Heart left ventricle (tissue), 13 donors: Measurements from ENCODE around the gene ASTN2.

ENCODE experiments used
- POLR2A ChIP-seq, 2 donors: fragments of 450-650 bp; IDR thresholded peaks; one replicate each; pipeline ENCODE4 v1.6.1; 2017; ENCODE audit warnings: antibody characterized with exemption in 2 of 2, mild to moderate bottlenecking in 2 of 2, moderate library complexity in 2 of 2
- TF ChIP-seq, protein P1 (sequence below), 12 donors: fragments of 200-600 bp; sonication (generic) in 4 of 12; IDR thresholded peaks; one replicate each; pipeline versions ENCODE4 v1.5.0 to v1.8.0; 2018 to 2022; ENCODE audit warnings: antibody characterized with exemption in 12 of 12, mild to moderate bottlenecking in 5 of 12
- donor health status: ischemic (EF 13 %, LVEDD 7.1; RV severe dilation, severe dysfunction).
- donor health status: DM: no; HTN: yes; CAD: no.
- donor health status: DM: no; HTN: no; CAD: no.
- donor health status: ischemic (EF 25% LVEDD 6.9; RV normal size, moderate dysfunction).
- donor health status: ischemic (EF 25% LVEDD 5.7; RV mildly dilated, moderate dysfunction).
- donor health status: ischemic (EF 35%, LVEDD 5.7; RV mildly dilated, moderate dysfunction).
- donor health status: nonischemic (EF 11% LVEDD 7.7; RV severe dilation, severe dysfunction).
- donor health status: DM: yes; HTN: yes; CAD: no.
- donor health status: PGD.
- donor health status: ischemic (EF 29% LVEDD 5.4; RV normal size, mild dysfunction).
- donor health status: nonischemic (EF 23%, LVEDD 6.1; RV moderate dilation, normal function).

GRCh38 chr9:117156771-117157535 lies 257.9 kb downstream of the ASTN2 start:
- TF ChIP-seq, protein P1, sequence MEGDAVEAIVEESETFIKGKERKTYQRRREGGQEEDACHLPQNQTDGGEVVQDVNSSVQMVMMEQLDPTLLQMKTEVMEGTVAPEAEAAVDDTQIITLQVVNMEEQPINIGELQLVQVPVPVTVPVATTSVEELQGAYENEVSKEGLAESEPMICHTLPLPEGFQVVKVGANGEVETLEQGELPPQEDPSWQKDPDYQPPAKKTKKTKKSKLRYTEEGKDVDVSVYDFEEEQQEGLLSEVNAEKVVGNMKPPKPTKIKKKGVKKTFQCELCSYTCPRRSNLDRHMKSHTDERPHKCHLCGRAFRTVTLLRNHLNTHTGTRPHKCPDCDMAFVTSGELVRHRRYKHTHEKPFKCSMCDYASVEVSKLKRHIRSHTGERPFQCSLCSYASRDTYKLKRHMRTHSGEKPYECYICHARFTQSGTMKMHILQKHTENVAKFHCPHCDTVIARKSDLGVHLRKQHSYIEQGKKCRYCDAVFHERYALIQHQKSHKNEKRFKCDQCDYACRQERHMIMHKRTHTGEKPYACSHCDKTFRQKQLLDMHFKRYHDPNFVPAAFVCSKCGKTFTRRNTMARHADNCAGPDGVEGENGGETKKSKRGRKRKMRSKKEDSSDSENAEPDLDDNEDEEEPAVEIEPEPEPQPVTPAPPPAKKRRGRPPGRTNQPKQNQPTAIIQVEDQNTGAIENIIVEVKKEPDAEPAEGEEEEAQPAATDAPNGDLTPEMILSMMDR (IDR thresholded peaks at IDR 0.05) = no peak
- no peak for TF ChIP-seq POLR2A (IDR thresholded peaks at IDR 0.05)
